Smooth muscle cell (in vitro differentiated cells): ENCODE results near the gene PRR16. TPM values are rescaled to one million over a fixed set of nuclear protein-coding genes. Genes with fewer than 3 reads are reported as not detected.

Source experiments
- DNase-seq: peaks from one replicate; lab custom pipeline; 2025; ENCODE audit not compliant: unreplicated experiment; lab: John Stamatoyannopoulos, UW
- H2AFZ ChIP-seq: fragments of 200-600 bp; sonication (generic); 2 replicates; pipeline ENCODE4 v1.6.0; 2016; ENCODE audit warnings: antibody characterized with exemption, low read depth, mild to moderate bottlenecking
- H3F3A ChIP-seq: fragments of 200-600 bp; sonication (generic); 2 replicates; pipeline ENCODE4 v1.6.0; 2017; ENCODE audit warnings: antibody characterized with exemption, low read depth
- H3K27ac ChIP-seq: fragments of 200-600 bp; sonication (generic); 2 replicates; pipeline ENCODE4 v1.5.1; 2016; ENCODE audit warnings: low read depth, mild to moderate bottlenecking
- H3K27me3 ChIP-seq: fragments of 200-600 bp; sonication (generic); 2 replicates; pipeline ENCODE4 v1.6.1; 2016; ENCODE audit warnings: low read depth, mild to moderate bottlenecking
- H3K36me3 ChIP-seq: fragments of 200-600 bp; sonication (generic); 2 replicates; pipeline ENCODE4 v1.5.1; 2016; ENCODE audit warnings: low read depth
- H3K4me1 ChIP-seq: fragments of 200-600 bp; sonication (generic); 2 replicates; pipeline ENCODE4 v1.5.1; 2016; ENCODE audit warnings: low read depth
- H3K4me2 ChIP-seq: fragments of 200-600 bp; sonication (generic); 2 replicates; pipeline ENCODE4 v1.6.0; 2016; ENCODE audit warnings: mild to moderate bottlenecking
- H3K4me3 ChIP-seq: fragments of 200-600 bp; sonication (generic); 2 replicates; pipeline ENCODE4 v1.5.1; 2016; ENCODE audit warnings: mild to moderate bottlenecking
- H3K79me2 ChIP-seq: fragments of 200-600 bp; sonication (generic); 2 replicates; pipeline ENCODE4 v1.6.0; 2016; ENCODE audit warnings: low read depth, mild to moderate bottlenecking
- H3K9ac ChIP-seq: fragments of 200-600 bp; sonication (generic); 2 replicates; pipeline ENCODE4 v1.6.0; 2016; ENCODE audit warnings: low read depth
- H3K9me3 ChIP-seq: fragments of 200-600 bp; sonication (generic); replicated peaks from 2 replicates; pipeline ENCODE4 v1.5.1; 2016; ENCODE audit warnings: low read depth
- H4K20me1 ChIP-seq: fragments of 200-600 bp; sonication (generic); 2 replicates; pipeline ENCODE4 v1.6.0; 2016; ENCODE audit warnings: low read depth
- WGBS: methylation state at CpG from one replicate; pipeline ENCODE4 v1.1.7; 2016; ENCODE audit warnings: low lambda C conversion rate; 5-methylcytosine and 5-hydroxymethylcytosine counted together
- polyA plus RNA-seq: library from polyadenylated mRNA; unstranded; fragments of >200 nt; fragmentation: Nextera tagmentation; extraction: Ambion mirVana; gene quantifications from 2 replicates; pipeline ENCODE4 v1.2.1, GENCODE V29; 2016
- total RNA-seq: library from RNA; depleted of rRNA; stranded (reverse); fragments of >200 nt; gene quantifications from 2 replicates; pipeline ENCODE4 v1.2.3, GENCODE V29; 2014
- TF ChIP-seq, protein P1 (sequence below): fragments of 200-600 bp; sonication (generic); IDR thresholded peaks from 2 replicates; pipeline ENCODE4 v1.5.1; 2017; ENCODE audit warnings: borderline replicate concordance, mild to moderate bottlenecking, antibody characterized with exemption; ENCODE audit not compliant: insufficient read depth, poor library complexity, severe bottlenecking

Gene PRR16
- total and polyA plus RNA-seq, 2 experiments from 2014 or later = 6.7 to 13.2 TPM

DNA sequence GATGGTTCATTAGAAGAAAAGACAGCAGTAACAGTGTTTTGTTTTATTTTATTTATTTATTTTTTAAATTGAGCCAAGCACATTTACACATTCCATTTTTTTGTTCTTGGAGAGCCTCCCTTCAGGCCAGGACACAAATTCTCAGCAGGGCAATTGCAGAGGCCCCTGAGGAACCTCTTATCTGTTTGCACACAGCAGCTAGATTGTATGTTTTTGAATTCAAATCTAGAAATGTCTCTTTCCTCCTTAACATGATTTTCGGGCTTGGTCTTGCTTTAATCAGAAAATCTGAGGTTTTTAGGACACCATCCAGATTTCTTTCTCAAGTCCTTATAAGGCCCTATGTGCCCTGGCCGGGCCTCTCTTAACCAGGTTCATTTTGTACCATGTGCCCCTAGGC, 76.0 kb downstream of the PRR16 start:
- H3K4me1 ChIP-seq = peaks cover 4% of the 10 kb centered on the region
- no peaks in the 10 kb centered on the region for H3K27me3 ChIP-seq
- TF ChIP-seq, protein P1, sequence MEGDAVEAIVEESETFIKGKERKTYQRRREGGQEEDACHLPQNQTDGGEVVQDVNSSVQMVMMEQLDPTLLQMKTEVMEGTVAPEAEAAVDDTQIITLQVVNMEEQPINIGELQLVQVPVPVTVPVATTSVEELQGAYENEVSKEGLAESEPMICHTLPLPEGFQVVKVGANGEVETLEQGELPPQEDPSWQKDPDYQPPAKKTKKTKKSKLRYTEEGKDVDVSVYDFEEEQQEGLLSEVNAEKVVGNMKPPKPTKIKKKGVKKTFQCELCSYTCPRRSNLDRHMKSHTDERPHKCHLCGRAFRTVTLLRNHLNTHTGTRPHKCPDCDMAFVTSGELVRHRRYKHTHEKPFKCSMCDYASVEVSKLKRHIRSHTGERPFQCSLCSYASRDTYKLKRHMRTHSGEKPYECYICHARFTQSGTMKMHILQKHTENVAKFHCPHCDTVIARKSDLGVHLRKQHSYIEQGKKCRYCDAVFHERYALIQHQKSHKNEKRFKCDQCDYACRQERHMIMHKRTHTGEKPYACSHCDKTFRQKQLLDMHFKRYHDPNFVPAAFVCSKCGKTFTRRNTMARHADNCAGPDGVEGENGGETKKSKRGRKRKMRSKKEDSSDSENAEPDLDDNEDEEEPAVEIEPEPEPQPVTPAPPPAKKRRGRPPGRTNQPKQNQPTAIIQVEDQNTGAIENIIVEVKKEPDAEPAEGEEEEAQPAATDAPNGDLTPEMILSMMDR = no peak
- H3K4me2 ChIP-seq = no peak overlapping the region
- peaks cover 8% of the 10 kb centered on the region for H3K79me2 ChIP-seq
- peaks cover 6% of the 10 kb centered on the region for H3F3A ChIP-seq
- no peak for DNase-seq
- H3K9ac ChIP-seq = no peak overlapping the region
- H3K27ac ChIP-seq = no peak overlapping the region
- H3K9me3 ChIP-seq = peaks cover 5% of the 10 kb centered on the region
- WGBS = 91% methylated on average over 2 of the region's 2 CpGs
- H3K36me3 ChIP-seq = no peaks in the 10 kb centered on the region
- no peak overlapping the region for H2AFZ ChIP-seq
- no peaks in the 10 kb centered on the region for H4K20me1 ChIP-seq
- no peak overlapping the region for H3K4me3 ChIP-seq

DNA sequence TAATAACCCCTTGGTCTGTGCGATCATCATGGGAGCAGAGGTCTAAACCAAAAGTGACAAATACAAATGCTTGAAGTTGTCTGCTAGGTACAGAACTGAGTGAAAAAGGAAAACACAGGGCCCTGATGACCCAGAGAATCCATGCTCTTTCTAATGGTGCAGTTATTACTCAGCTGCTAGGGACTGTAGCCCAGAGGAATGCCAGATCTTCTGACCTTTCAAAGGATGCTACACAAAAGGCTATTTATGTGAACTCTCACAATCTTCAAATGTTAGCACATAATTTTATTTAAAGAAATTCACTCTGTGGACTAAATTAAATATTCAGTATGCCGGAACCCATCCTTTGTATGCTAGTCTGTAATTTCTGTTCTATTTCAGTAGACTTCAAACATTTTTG, 79.9 kb downstream of the PRR16 start:
- no peaks in the 10 kb centered on the region for H3K27me3 ChIP-seq
- H4K20me1 ChIP-seq = no peaks in the 10 kb centered on the region
- no peaks in the 10 kb centered on the region for H3F3A ChIP-seq
- WGBS = 98% methylated on average over 2 of the region's 2 CpGs
- no peak overlapping the region for H3K27ac ChIP-seq
- H3K4me3 ChIP-seq = no peak overlapping the region
- no peaks in the 10 kb centered on the region for H3K9me3 ChIP-seq
- no peaks in the 10 kb centered on the region for H3K36me3 ChIP-seq
- H3K4me2 ChIP-seq = no peak overlapping the region
- H3K4me1 ChIP-seq = no peaks in the 10 kb centered on the region
- TF ChIP-seq, protein P1 = no peak
- H2AFZ ChIP-seq = no peak overlapping the region
- no peak overlapping the region for H3K9ac ChIP-seq
- no peak for DNase-seq
- peaks cover 5% of the 10 kb centered on the region for H3K79me2 ChIP-seq

DNA sequence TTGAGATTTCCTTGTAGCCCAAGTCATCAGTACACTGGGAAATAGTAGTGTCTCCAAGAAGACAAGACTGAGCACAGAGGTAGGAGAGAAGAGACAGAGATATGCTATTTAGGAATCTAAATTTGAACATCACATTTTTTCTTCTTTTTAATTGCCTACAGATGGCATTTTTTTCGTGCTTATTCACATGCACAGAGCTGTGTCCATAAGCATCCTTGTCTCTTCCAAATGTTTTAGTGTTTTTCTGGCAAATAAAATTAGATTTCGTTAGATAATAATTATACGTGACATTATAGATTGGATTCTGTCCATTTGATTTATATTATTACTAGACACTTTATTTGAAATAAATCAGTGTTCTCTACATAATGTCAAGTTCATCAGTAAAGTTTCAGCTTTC, 80.9 kb downstream of the PRR16 start:
- WGBS = 91% methylated on average over 3 of the region's 3 CpGs
- no peaks in the 10 kb centered on the region for H3F3A ChIP-seq
- H3K4me2 ChIP-seq = no peak overlapping the region
- no peaks in the 10 kb centered on the region for H3K27me3 ChIP-seq
- no peak overlapping the region for H3K9ac ChIP-seq
- H3K9me3 ChIP-seq = no peaks in the 10 kb centered on the region
- no peak overlapping the region for H2AFZ ChIP-seq
- peaks cover 5% of the 10 kb centered on the region for H3K79me2 ChIP-seq
- no peak for DNase-seq
- H3K36me3 ChIP-seq = no peaks in the 10 kb centered on the region
- TF ChIP-seq, protein P1 = no peak
- H3K4me1 ChIP-seq = no peaks in the 10 kb centered on the region
- no peak overlapping the region for H3K27ac ChIP-seq
- no peak overlapping the region for H3K4me3 ChIP-seq
- no peaks in the 10 kb centered on the region for H4K20me1 ChIP-seq

DNA sequence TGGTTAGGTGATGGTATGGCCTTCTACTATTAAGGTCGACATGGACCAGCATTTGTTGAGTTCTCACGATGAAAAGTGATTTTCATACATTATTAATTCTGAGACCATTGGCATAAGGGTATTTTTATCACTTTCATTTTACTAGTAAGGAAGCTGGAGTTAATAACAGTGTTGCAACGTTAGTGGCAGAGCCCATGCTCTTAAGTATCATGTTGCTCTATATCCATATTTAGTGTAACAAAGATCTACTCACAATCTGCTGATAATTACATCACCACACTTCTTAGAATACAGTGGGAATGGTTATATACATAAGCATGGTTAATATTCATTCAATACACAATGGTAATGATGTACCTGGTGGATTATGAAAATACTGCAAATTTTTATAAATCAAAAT, 81.9 kb downstream of the PRR16 start:
- Histone ChIP-seq H2AFZ (no peak overlapping the region), H3K9me3 (no peaks in the 10 kb centered on the region), H3K4me1 (no peaks in the 10 kb centered on the region), H3K27me3 (no peaks in the 10 kb centered on the region), H4K20me1 (no peaks in the 10 kb centered on the region), H3K9ac (no peak overlapping the region), H3F3A (no peaks in the 10 kb centered on the region), H3K4me3 (no peak overlapping the region), H3K79me2 (peaks cover 5% of the 10 kb centered on the region), H3K4me2 (no peak overlapping the region), H3K27ac (no peak overlapping the region), H3K36me3 (no peaks in the 10 kb centered on the region)
- TF ChIP-seq, protein P1 = no peak
- DNase-seq = no peak
- 78% methylated on average over 3 of the region's 3 CpGs for WGBS
